ENCODE measurements around the gene TBL1X. TPM values are rescaled to one million over a fixed set of nuclear protein-coding genes. Genes with fewer than 3 reads are reported as not detected.

TBL1X gene
- total and polyA plus RNA-seq, 4 donors = 10.1 to 16.0 (median 13.5) TPM

DNA sequence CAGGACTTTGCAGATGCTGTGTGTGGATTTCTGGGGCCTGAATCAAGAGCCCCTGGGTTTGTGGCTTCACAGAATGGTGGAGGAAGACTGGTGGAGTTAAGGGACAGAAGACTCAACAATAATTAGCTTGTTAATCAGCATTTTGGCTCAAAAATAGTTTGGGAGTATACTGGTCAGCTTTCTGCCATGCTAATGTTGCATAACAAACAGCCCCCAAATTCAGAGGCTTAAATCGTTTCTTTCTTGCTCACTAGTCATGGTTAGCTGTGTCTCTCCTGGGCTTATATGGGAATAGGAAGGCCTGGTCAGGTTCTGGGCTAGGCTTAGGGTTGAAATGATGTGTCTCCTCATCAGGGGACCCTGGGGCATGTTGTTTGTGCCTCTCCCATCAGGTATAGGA is 24.4 kb downstream of the TBL1X start:
- no peak for DNase-seq (ENCODE audit: low read depth in 4 of 6, low spot score in 6 of 6)
- no CpG with 5 or more reads among the region's 1 CpG for WGBS (ENCODE audit: insufficient coverage)
- H3K9me3 ChIP-seq (ENCODE audit: control insufficient read depth, insufficient read depth, low read length) = no peaks in the 10 kb centered on the region
- no peak overlapping the region for H3K27ac ChIP-seq (ENCODE audit: low read depth, low read length)
- no peaks in the 10 kb centered on the region for H3K4me1 ChIP-seq (ENCODE audit: control insufficient read depth, insufficient read depth, low read length)
- no peak overlapping the region for H3K4me3 ChIP-seq (ENCODE audit: low read depth, low read length)
- H3K27me3 ChIP-seq (ENCODE audit: control insufficient read depth, insufficient read depth, low read length) = no peaks in the 10 kb centered on the region
- no peaks in the 10 kb centered on the region for H3K36me3 ChIP-seq (ENCODE audit: control insufficient read depth, insufficient read depth, low read length)

- Histone ChIP-seq H3K4me1 (ENCODE audit: control insufficient read depth, insufficient read depth, low read length) (no peaks in the 10 kb centered on the region), H3K27me3 (ENCODE audit: control insufficient read depth, insufficient read depth, low read length) (peaks cover 4% of the 10 kb centered on the region), H3K4me3 (ENCODE audit: low read depth, low read length) (no peak overlapping the region), H3K36me3 (ENCODE audit: control insufficient read depth, insufficient read depth, low read length) (no peaks in the 10 kb centered on the region), H3K9me3 (ENCODE audit: control insufficient read depth, insufficient read depth, low read length) (no peaks in the 10 kb centered on the region), H3K27ac (ENCODE audit: low read depth, low read length) (no peak overlapping the region)
- no peak for DNase-seq (ENCODE audit: low read depth in 4 of 6, low spot score in 6 of 6)
- WGBS (ENCODE audit: insufficient coverage) = 40% methylated on average over 1 of the region's 2 CpGs
Measured at GRCh38 chrX:9492901-9493300, 28.0 kb downstream of the TBL1X start.

- H3K4me1 ChIP-seq (ENCODE audit: control insufficient read depth, insufficient read depth, low read length) = no peaks in the 10 kb centered on the region
- 96% methylated on average over 3 of the region's 5 CpGs for WGBS (ENCODE audit: insufficient coverage)
- H3K27me3 ChIP-seq (ENCODE audit: control insufficient read depth, insufficient read depth, low read length) = peaks cover 4% of the 10 kb centered on the region
- H3K9me3 ChIP-seq (ENCODE audit: control insufficient read depth, insufficient read depth, low read length) = no peaks in the 10 kb centered on the region
- no peaks in the 10 kb centered on the region for H3K36me3 ChIP-seq (ENCODE audit: control insufficient read depth, insufficient read depth, low read length)
- no peak for DNase-seq (ENCODE audit: low read depth in 4 of 6, low spot score in 6 of 6)
- H3K27ac ChIP-seq (ENCODE audit: low read depth, low read length) = no peak overlapping the region
- no peak overlapping the region for H3K4me3 ChIP-seq (ENCODE audit: low read depth, low read length)
Measured at GRCh38 chrX:9493936-9494335, 29.1 kb downstream of the TBL1X start.

GRCh38 chrX:9494771-9495170 is 29.9 kb downstream of the TBL1X start:
- 33% methylated on average over 1 of the region's 6 CpGs for WGBS (ENCODE audit: insufficient coverage)
- H3K4me3 ChIP-seq (ENCODE audit: low read depth, low read length) = no peak overlapping the region
- DNase-seq (ENCODE audit: low read depth in 4 of 6, low spot score in 6 of 6) = peak in 1 of 6 donors; percentile 7
- peaks cover 4% of the 10 kb centered on the region for H3K27me3 ChIP-seq (ENCODE audit: control insufficient read depth, insufficient read depth, low read length)
- no peaks in the 10 kb centered on the region for H3K4me1 ChIP-seq (ENCODE audit: control insufficient read depth, insufficient read depth, low read length)
- H3K36me3 ChIP-seq (ENCODE audit: control insufficient read depth, insufficient read depth, low read length) = no peaks in the 10 kb centered on the region
- no peaks in the 10 kb centered on the region for H3K9me3 ChIP-seq (ENCODE audit: control insufficient read depth, insufficient read depth, low read length)
- no peak overlapping the region for H3K27ac ChIP-seq (ENCODE audit: low read depth, low read length)

- no peaks in the 10 kb centered on the region for H3K4me1 ChIP-seq (ENCODE audit: control insufficient read depth, insufficient read depth, low read length)
- DNase-seq (ENCODE audit: low read depth in 4 of 6, low spot score in 6 of 6) = peak in 1 of 6 donors; percentile 26
- H3K9me3 ChIP-seq (ENCODE audit: control insufficient read depth, insufficient read depth, low read length) = no peaks in the 10 kb centered on the region
- H3K36me3 ChIP-seq (ENCODE audit: control insufficient read depth, insufficient read depth, low read length) = no peaks in the 10 kb centered on the region
- H3K27me3 ChIP-seq (ENCODE audit: control insufficient read depth, insufficient read depth, low read length) = peaks cover 4% of the 10 kb centered on the region
- no peak overlapping the region for H3K4me3 ChIP-seq (ENCODE audit: low read depth, low read length)
- H3K27ac ChIP-seq (ENCODE audit: low read depth, low read length) = no peak overlapping the region
- WGBS (ENCODE audit: insufficient coverage) = 88% methylated on average over 9 of the region's 10 CpGs
Measured at GRCh38 chrX:9495496-9495895, 30.6 kb downstream of the TBL1X start.

- H3K4me3 ChIP-seq (ENCODE audit: low read depth, low read length) = no peak overlapping the region
- no peaks in the 10 kb centered on the region for H3K4me1 ChIP-seq (ENCODE audit: control insufficient read depth, insufficient read depth, low read length)
- no peak overlapping the region for H3K27ac ChIP-seq (ENCODE audit: low read depth, low read length)
- H3K36me3 ChIP-seq (ENCODE audit: control insufficient read depth, insufficient read depth, low read length) = peaks cover 2% of the 10 kb centered on the region
- DNase-seq (ENCODE audit: low read depth in 4 of 6, low spot score in 6 of 6) = no peak
- no peaks in the 10 kb centered on the region for H3K9me3 ChIP-seq (ENCODE audit: control insufficient read depth, insufficient read depth, low read length)
- peaks cover 4% of the 10 kb centered on the region for H3K27me3 ChIP-seq (ENCODE audit: control insufficient read depth, insufficient read depth, low read length)
- 70% methylated on average over 4 of the region's 5 CpGs for WGBS (ENCODE audit: insufficient coverage)
Measured at GRCh38 chrX:9498236-9498635, 33.4 kb downstream of the TBL1X start.

- Histone ChIP-seq H3K9me3 (ENCODE audit: control insufficient read depth, insufficient read depth, low read length) (no peaks in the 10 kb centered on the region), H3K27ac (ENCODE audit: low read depth, low read length) (no peak overlapping the region), H3K4me3 (ENCODE audit: low read depth, low read length) (no peak overlapping the region), H3K36me3 (ENCODE audit: control insufficient read depth, insufficient read depth, low read length) (peaks cover 5% of the 10 kb centered on the region), H3K4me1 (ENCODE audit: control insufficient read depth, insufficient read depth, low read length) (no peaks in the 10 kb centered on the region), H3K27me3 (ENCODE audit: control insufficient read depth, insufficient read depth, low read length) (peaks cover 4% of the 10 kb centered on the region)
- whole genome bisulfite sequencing (ENCODE audit: insufficient coverage) = 90% methylated on average over 5 of the region's 6 CpGs
- no peak for DNase-seq (ENCODE audit: low read depth in 4 of 6, low spot score in 6 of 6)
Measured at GRCh38 chrX:9500584-9500983, 35.7 kb downstream of the TBL1X start.

- no peaks in the 10 kb centered on the region for H3K27me3 ChIP-seq (ENCODE audit: control insufficient read depth, insufficient read depth, low read length)
- 91% methylated on average over 2 of the region's 2 CpGs for WGBS (ENCODE audit: insufficient coverage)
- H3K36me3 ChIP-seq (ENCODE audit: control insufficient read depth, insufficient read depth, low read length) = peaks cover 5% of the 10 kb centered on the region
- DNase-seq (ENCODE audit: low read depth in 4 of 6, low spot score in 6 of 6) = no peak
- no peak overlapping the region for H3K27ac ChIP-seq (ENCODE audit: low read depth, low read length)
- H3K4me1 ChIP-seq (ENCODE audit: control insufficient read depth, insufficient read depth, low read length) = no peaks in the 10 kb centered on the region
- no peak overlapping the region for H3K4me3 ChIP-seq (ENCODE audit: low read depth, low read length)
- no peaks in the 10 kb centered on the region for H3K9me3 ChIP-seq (ENCODE audit: control insufficient read depth, insufficient read depth, low read length)
Measured at GRCh38 chrX:9501362-9501761, 36.5 kb downstream of the TBL1X start.

GRCh38 chrX:9503261-9503660 is 38.4 kb downstream of the TBL1X start:
- DNase-seq (ENCODE audit: low read depth in 4 of 6, low spot score in 6 of 6) = no peak
- no peaks in the 10 kb centered on the region for H3K4me1 ChIP-seq (ENCODE audit: control insufficient read depth, insufficient read depth, low read length)
- WGBS (ENCODE audit: insufficient coverage) = 94% methylated on average over 6 of the region's 8 CpGs
- no peak overlapping the region for H3K27ac ChIP-seq (ENCODE audit: low read depth, low read length)
- no peak overlapping the region for H3K4me3 ChIP-seq (ENCODE audit: low read depth, low read length)
- peaks cover 1% of the 10 kb centered on the region for H3K9me3 ChIP-seq (ENCODE audit: control insufficient read depth, insufficient read depth, low read length)
- H3K27me3 ChIP-seq (ENCODE audit: control insufficient read depth, insufficient read depth, low read length) = no peaks in the 10 kb centered on the region
- H3K36me3 ChIP-seq (ENCODE audit: control insufficient read depth, insufficient read depth, low read length) = peaks cover 5% of the 10 kb centered on the region

GRCh38 chrX:9510366-9510765 is 45.5 kb downstream of the TBL1X start:
- no peak overlapping the region for H3K27ac ChIP-seq (ENCODE audit: low read depth, low read length)
- no peaks in the 10 kb centered on the region for H3K36me3 ChIP-seq (ENCODE audit: control insufficient read depth, insufficient read depth, low read length)
- H3K4me1 ChIP-seq (ENCODE audit: control insufficient read depth, insufficient read depth, low read length) = peaks cover 3% of the 10 kb centered on the region
- no peak overlapping the region for H3K4me3 ChIP-seq (ENCODE audit: low read depth, low read length)
- WGBS (ENCODE audit: insufficient coverage) = no CpG with 5 or more reads among the region's 2 CpGs
- H3K27me3 ChIP-seq (ENCODE audit: control insufficient read depth, insufficient read depth, low read length) = no peaks in the 10 kb centered on the region
- no peak for DNase-seq (ENCODE audit: low read depth in 4 of 6, low spot score in 6 of 6)
- peaks cover 1% of the 10 kb centered on the region for H3K9me3 ChIP-seq (ENCODE audit: control insufficient read depth, insufficient read depth, low read length)

Data from spinal cord (tissue), 10 donors.